ENCODE measurements around the gene HOXC13.

The HOXC13 gene

DNA sequence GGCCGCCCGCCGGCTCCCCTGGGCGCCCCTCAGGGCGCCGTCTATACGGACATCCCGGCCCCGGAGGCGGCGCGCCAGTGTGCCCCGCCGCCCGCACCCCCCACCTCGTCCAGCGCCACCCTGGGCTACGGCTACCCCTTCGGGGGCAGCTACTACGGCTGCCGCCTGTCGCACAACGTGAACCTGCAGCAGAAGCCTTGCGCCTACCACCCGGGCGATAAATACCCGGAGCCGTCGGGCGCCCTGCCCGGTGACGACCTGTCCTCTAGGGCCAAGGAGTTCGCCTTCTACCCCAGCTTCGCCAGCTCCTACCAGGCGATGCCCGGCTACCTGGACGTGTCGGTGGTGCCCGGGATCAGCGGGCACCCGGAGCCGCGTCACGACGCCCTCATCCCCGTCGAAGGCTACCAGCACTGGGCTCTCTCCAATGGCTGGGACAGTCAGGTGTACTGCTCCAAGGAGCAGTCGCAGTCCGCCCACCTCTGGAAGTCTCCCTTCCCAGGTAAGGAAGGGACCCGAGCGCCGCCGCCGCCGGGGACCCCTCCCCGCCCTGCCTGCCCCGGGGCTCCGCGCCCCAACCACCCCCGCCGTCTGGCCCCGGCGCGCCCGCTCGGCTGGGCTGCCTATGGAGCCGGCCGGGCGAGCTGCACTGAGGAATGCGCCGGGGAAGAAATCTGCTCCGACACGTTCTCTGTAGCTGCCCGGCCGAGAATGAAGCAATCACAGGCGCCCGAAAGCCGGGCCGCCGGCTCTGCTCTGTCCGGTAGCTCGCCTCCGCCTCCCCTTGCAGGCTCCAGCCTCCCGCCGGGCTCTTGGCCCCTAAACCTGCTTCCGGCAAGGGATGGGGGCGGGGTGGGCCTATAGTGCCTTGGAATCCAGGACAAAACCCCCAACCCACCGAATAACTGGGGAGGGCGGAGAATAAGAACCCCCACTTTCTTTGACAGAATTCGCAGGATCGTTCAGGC, 794 bp downstream of the HOXC13 start:
- DNase-seq, result no peak

DNA sequence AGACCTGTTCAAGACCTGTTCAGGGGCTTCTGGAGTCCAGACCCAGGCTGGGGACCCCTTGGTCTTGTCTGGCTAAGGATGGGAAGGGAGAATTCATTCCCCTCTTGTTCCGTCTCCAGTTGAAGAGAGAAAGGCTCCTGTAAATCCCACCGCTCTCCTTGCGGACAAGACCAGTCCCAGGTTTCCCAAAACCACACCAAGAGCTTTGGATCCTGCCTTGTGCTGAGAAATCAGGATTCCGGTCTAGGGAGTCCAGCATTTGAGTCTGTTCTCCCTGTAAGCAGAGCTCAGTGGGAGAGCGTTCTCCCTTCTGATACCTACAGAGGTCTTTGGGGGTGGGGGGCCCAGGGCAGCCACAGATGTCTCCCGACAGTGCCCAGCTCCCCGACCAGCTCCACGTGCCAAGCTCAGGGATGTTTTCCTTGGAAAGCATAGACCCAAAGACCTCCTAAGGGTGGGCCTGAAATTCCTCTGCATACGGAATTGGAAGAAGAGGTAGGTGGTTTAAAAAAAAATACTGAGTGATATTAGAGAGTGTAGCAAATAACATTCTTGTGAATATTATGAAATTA, 1.9 kb downstream of the HOXC13 start:
- no peak for DNase-seq

DNA sequence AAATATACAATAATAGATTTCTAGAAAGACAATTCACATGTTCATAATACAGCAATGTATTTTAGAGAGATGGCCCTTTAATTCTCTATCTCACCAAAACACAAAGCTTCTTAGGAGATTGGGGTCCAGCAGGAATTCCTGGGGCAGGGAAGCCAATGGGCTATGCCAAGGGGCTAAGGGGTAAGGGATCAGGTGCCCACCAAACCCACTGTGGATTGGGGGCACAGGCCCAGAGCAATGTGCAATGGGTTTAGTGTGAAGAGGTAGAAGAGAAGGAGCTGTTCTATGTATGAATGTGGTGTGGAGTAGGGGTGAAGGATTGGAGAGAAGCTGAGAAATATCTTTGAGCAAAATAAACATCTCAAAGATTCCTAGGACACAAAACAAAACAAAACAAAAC, 2.6 kb downstream of the HOXC13 start:
- no peak for DNase-seq

DNA sequence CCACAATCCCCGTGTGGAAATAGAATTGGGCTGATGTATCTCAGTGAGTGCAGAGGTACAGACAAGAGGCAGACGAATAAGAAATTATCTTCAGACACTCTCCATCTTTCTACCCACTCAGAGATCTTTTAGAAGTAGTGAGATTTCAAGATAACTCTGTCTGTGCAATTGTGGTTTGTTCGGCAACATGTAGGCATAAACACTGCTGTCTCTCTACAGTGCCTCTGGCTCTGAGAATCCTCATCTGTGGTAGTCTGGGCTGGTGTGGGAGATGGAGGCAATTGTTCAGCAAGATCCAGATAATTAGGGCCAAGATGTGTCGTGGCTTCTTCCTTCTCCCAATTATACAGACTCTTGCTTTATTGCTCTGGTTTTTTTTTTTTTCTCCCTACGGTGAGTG, 3.1 kb downstream of the HOXC13 start:
- no peak for DNase-seq

DNA sequence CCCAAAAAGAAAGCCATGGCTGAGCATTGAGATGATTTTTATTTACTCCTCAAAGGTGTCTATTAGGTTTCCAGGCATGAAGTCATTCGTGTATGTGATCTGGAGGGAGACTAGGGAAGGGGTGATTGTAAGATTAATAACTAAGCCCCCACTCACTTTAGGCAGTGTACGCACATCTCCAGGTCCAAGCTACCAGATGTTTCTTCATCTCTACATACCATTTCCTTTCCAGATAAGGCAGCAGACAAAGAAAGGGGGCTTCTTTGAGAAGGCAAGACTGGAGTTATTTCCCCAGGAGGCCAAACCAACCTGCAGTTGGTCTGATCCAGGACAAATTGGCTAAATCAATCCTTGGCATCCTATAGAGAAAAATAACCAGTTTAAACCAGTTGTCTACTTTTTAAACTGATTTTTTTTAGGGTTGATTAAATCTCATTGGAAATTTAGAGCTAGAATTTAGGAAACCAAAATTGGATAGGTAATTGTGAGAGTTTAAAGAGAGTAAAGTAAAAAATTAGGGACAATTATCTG, 3.9 kb downstream of the HOXC13 start:
- no peak for DNase-seq

DNA sequence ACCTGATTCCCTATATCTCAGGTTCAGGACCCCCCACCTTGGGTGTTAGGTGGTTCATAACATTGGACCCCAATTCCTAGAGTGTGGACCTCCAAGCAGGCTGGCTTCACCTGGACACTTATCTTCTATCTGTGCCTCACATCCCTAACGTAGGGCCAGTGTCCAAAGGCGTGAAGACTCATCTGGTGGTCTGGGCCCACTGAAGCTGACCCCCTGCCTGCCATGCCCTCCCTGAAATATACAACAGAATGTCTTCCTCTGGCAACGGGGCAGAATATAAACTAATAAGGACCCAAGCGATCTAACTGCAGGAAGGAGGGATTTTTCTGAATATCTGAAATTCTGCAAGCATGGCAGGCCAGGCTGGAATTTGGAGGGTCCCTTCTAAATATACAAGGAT, 5.6 kb downstream of the HOXC13 start:
- DNase-seq, result no peak

DNA sequence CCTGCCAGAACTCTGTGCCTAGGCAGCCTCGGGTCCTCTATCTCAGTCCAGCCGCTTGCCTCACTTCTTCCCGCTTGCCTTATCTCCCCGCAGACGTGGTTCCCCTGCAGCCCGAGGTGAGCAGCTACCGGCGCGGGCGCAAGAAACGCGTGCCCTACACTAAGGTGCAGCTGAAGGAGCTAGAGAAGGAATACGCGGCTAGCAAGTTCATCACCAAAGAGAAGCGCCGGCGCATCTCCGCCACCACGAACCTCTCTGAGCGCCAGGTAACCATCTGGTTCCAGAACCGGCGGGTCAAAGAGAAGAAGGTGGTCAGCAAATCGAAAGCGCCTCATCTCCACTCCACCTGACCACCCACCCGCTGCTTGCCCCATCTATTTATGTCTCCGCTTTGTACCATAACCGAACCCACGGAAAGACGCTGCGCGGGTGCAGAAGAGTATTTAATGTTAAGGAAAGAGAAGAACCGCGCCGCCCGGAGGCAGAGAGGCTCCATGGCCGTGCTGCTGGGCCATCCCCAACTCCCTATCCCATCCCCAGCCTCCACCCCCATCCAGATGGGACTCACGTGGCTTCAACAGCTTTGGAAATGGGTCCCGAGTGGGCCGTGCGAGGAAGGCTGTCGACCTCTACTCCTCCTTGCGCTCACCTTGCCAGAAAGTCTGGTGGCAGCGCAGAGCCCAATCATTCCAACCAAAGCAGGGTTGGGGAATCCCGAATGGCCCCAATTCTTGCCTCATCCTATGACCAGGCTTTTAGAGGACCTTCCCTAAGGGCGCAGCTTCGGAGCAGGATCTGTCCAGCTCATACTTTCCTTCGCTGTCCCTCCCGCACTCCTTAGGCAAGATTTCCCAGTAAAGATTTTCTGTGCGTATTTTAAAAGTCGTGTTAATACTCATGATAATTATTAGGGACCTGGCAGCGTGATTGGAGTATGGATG, 6.5 kb downstream of the HOXC13 start:
- DNase-seq, result no peak

DNA sequence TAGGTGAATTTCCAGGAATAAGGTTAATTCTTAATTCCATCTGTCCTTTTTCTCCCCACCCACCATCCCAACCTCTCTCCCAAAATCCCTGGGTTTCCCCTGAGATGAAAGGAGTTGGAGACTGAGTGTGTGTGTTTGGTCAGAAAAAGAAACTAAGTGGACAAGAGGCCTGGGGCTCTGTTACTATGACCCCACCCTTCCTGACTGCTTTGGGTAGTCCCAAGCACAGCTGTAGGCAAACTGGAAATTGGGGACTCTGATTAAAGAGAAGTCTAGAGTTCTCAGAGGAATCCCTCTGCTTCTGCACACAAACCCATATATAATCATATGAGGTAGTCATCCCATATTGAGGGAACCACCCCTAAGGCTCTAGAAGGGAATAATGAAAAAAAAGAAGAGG, 9.1 kb downstream of the HOXC13 start:
- no peak for DNase-seq

DNA sequence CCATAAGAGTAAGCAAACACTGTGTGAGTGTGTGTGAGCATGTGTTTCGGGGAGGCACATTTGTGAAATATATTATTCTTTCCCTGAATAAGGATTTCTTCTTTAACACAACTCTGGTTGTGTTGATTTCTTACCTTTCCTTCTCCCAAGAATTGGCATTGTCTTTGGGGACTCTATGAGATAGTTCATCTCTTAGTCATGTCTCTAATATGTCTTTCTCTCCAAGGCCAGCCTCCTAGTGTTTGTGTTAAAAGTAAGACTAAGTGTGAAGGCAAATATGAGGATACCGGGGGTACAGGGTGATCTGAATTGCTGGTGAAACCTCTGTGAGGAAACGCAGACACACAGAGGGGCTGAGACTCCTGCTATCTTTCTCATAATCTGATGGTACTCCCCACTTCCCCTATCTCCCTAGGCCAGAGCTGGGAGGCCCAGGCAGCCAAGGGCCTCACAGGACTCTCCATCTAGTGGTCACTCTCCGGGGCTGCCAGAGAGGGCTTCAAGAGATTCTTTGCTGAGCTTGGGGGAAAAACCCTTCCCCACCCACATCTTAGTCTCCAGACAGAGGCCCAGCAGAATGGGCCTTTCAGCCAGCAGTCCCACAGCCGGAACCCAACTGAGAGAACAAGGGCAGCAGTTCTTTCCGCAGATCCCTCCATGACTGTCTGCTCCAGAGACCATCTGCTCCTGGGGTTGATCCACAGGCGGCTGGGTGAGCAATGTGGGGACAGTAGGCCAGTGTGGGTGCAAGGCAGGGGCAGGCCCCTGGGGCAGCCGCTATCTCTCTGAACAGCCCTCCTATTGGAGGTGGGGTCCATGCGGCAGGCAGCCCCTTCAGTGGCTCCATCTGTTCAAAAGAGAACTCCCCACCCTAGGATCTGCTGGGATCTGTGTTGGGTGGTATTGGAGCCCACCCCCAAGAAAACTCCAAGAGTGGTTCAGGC, 10.3 kb downstream of the HOXC13 start:
- no peak for DNase-seq

DNA sequence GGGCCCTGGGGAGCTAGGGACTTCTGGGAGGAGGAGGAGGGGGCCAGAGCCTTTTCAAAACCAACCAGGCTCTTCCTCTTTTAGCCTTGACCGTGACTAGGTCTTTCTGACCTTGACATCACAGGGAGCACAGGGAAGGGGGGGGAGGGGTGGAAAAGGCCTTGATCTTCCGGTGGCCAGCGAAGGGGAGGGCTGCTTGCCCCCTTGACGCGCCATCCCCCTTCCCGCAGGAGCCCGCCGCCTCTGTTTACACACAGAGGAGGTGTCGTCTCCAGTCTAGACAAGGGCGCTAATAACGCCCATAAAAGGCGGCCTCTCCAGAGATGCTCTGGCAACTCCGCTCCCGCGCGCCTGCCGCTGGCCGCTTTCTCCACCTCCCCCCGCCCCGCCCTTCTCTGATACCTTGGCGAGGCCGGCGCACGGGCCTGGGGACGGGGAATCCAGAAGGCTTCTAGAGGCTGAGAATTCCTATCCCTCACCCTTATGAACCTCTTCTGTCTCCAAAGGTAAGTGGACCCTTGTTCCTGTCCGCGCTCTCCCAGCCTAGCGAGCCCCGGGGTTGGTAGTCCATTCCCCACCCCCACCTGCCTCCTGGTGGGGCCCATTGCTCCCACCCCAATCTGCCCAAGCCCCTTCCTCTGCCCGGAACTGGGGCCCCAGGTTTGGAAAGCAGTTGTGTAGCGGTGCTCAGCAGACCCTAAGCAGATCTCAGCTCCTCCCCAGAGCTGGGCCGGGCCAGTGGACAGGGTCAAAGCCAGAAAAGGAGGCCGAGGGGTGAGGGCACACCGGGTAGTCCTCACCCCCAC, 11.2 kb downstream of the HOXC13 start:
- no peak for DNase-seq

DNA sequence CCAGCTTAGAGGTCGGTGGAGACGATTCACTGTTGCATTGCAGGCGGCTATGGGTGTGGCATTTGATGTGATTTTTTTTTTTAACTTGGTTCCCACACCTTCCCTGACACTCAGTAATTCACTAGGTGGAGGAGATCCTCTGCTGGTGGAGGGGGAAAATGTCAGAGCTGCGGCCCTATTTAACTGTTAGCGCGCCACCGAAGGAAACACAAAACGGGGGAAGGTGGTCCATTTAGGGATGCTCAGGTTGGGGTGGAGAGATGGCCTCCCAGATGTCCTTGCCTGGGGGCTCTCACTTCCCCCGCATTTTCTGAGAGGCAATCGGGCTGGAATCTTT, 11.8 kb downstream of the HOXC13 start:
- DNase-seq, result no peak

DNA sequence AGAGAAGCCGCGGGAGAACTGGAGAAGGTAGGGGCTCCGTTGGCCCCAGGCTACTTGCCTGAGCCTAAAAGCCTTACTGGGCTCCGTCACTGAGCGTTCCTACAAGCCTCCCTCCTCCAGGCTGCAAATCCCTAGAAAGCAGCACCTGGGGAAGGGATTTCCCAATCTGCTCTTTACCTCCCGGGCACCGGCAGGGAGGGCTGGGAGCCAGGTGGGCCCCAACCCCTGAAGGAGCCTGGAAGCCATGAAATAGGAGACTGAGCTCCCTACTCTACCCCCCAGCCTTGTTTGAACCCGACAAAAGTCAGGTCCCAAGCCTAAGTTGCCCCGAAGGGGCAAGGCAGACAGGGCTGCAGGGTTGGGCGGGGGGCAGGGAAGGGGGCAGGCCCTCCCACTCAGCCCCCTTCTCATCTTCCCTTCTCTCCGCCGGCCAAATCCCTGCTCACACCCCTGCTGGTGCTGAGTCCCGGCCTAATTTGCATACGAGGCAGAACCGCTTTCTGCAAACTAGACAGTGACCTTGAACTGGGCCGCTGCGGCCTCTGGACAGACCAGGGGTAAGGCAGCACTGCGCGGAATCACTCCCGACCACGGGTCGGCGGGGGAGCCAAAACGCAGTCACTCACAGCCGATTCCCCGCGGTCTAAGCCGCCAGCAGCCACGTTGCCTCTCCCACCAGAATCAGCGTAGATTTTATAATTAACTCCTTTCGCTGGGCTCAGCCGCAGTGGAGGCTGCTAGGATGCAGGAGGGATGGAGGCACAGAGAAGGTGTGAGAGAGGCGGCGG, 12.4 kb downstream of the HOXC13 start:
- no peak for DNase-seq

DNA sequence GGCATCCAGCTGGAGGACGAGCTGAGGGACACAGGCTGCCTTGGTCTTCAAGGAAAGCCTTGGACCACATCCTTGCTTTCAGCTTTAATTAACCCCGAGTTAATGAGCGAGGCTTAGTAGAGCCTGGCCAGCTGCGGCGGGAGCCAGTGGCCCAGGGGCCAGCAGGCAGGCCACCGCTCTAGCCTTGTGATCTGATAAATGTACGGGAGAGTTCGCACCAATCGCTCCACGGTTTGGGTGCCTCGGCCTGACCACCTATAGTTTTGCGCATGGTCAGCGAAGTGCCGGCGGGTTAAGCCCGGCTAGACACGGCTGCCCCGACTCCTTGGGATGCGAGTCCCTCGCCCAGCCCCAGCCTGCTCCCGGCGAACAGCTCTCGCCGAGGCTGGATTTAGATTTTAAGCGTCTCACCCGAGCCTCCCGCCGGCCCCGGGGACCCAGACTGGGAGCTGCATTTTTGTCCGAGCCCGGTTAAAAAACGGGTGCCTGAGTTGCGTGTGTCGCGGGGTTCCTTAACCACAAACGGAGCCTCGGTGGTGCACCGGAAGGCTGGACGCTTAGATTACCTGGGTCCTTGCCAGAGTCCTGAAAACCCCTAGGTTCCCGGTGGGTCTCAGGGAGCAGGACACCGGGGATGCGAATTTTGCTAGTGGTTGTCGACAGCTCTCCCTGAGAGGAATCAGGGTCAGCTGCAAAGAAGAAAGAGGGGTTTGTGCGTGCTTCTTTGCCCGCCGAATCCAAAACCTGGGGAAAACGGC, 13.1 kb downstream of the HOXC13 start:
- no peak for DNase-seq

DNA sequence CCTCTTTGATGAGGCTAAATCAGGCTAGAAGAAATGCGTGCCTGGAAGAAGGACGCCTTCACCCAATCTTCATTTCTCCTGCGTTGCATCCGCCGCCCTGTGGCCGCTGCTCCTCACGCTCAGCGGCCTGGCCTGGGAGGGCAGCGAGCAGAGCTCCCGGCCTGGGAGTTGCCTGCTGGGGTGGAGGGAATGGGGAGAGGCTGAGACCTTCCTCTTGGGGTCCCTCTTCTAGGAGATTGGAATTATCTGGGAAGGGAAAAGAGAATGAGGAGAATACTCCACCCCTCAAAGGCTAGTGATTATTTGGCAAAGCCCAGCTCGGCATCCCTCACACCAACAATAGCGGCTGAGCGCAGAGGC, 13.7 kb downstream of the HOXC13 start:
- DNase-seq, result no peak

DNA sequence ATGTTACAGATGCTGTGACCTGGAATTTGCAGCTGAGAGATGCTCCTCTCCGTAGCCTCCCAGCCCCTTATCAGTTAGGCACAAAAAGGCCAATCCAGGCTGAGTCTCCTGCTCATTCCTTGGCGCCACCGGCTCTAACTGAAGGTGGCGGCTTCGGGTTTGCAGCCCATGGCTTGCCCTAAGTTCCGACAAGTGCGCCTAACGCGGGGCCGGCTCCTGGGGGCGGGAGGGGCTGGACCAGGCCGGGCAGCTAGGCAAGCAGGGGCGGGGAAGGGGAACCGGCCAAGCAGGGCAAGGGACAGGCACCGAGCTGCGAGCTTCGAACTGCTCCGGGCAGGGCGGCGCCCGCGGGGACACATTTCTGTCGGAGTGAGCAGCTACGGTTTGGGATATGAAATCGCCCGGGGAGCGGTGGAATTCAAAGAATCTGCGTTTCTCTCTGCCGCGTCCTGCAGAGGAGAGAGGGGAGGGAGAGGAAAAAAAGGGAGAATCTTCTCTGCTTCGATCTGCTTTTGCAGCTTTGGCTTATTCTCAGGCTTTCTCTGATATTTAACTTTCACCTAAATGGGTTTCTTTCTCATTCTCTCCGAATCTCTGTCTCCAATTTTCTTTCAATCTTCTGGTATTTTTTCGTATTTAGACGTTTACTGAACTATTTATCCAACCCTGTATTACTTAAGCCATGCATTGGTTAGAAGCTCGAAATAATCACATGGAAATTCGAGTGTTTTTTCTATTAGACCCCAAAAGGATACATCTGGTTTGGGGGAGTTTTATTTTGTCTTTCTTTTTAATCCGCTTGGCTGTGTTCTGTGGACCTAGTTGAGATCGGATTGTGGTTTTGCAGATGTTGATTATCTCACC, 14.5 kb downstream of the HOXC13 start:
- DNase-seq, result no peak

DNA sequence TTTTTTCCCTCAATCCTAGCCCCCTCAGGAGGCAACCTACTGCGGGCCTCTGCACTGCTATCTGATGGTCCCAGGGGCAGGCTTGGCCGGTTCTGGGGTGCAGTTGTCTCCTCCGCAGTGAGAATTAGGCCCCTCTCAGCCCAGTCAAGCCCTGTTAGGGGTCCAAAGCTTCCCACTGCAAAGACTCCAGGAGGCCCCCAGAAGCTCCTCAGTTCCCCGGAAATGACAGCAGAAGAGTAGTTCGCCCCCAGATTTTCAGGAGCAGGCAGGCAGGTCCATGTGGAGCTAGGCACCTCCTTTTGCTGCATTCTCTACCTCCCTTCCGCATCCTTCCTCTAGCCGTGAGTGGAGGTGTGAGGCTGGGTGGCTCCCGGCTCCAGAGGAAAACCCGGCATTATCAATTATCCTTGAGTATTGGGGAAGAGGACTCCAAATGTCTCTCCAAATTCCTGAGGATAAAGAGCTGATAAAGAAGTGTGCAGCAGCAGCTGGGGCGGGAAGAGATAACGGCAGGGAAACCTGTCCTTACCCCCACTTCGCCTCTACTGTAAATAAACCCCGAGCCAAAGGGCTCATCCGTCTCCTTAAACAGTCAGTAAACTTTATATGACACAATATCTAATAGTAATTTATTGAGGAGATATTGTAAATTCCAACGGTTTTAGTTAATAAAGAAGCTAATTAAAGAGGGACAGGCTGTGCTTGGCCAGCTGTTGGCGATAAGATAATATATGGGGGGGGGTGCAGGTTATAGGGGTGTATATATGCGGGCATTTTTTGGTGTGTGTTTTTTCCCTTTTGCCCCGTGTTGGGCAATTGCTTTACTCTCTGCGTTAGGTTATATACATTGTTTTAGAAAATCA, 15.4 kb downstream of the HOXC13 start:
- DNase-seq, result no peak

DNA sequence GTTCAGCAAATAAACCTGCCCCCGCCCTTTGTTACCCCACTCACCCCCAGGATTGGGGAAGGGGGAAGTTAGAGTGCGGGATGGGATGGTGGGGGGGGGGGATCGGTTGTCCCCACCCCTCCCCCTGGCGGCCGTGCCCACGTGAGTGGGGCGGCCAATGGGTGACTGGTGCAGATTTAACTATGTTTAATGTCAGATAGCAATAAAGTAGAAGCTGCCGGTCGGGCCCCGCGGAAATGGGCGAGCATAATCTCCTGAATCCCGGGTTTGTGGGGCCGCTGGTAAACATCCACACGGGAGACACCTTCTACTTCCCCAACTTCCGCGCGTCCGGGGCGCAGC, 16.0 kb downstream of the HOXC13 start, which contains the start of gene HOXC12:
Gene HOXC12, plus strand, starts transcription at position 210 of the 342 bp plus-strand sequence. Its CDS starts 27 bp downstream, at position 237.
- no peak for DNase-seq
